Natural killer cell (primary cell): ENCODE data around the gene COL6A5. TPM values are rescaled to one million over a fixed set of nuclear protein-coding genes. Genes with fewer than 3 reads are reported as not detected.
A peak's percentile ranks its signal among the peaks of the same experiment; 100 is the strongest.

ENCODE experiments used
- ATAC-seq, 3 donors: fragments of 150-1000 bp in 2 of 3; fragments of 200-7000 bp in 1 of 3; cut with Tn5 transposase; 1 replicate in 1 of 3; 2 replicates in 2 of 3; pipeline ENCODE4 v1.10.0; 2021; ENCODE audit warnings: mild to moderate bottlenecking in 2 of 3, moderate library complexity in 2 of 3
- DNase-seq, 2 donors: peaks; one replicate each; pipeline versions ENCODE4 v3.0.0 to v3.0.0-alpha.2; 2013 to 2021; ENCODE audit warnings: mixed read lengths in 1 of 2
- H3K27ac ChIP-seq: one replicate; pipeline ENCODE4 v1.5.1; 2013; ENCODE audit warnings: mild to moderate bottlenecking, low read length
- H3K27me3 ChIP-seq: one replicate; pipeline ENCODE4 v1.6.1; 2013; ENCODE audit warnings: low read length; ENCODE audit not compliant: control insufficient read depth, insufficient read depth
- H3K36me3 ChIP-seq: one replicate; pipeline ENCODE4 v1.6.1; 2013; ENCODE audit warnings: low read length; ENCODE audit not compliant: control insufficient read depth, insufficient read depth
- H3K4me1 ChIP-seq: one replicate; pipeline ENCODE4 v1.6.1; 2013; ENCODE audit warnings: low read length; ENCODE audit not compliant: control insufficient read depth, insufficient read depth
- H3K4me3 ChIP-seq: one replicate; pipeline ENCODE4 v1.5.1; 2013; ENCODE audit warnings: low read length
- H3K9me3 ChIP-seq: one replicate; pipeline ENCODE4 v1.6.1; 2013; ENCODE audit warnings: low read length; ENCODE audit not compliant: control insufficient read depth, insufficient read depth
- H3K27ac Mint-ChIP-seq, 2 donors: one replicate each; pipeline ENCODE4 v1.8.0; 2022; ENCODE audit warnings: mild to moderate bottlenecking in 2 of 2, mixed read lengths in 2 of 2, moderate library complexity in 1 of 2
- H3K27me3 Mint-ChIP-seq, 2 donors: one replicate each; pipeline ENCODE4 v1.8.0; 2022; ENCODE audit warnings: low read depth in 2 of 2, mixed read lengths in 2 of 2
- H3K36me3 Mint-ChIP-seq: one replicate; pipeline ENCODE4 v1.8.0; 2022; ENCODE audit warnings: mixed read lengths
- H3K4me1 Mint-ChIP-seq, 2 donors: one replicate each; pipeline ENCODE4 v1.8.0; 2022; ENCODE audit warnings: mixed read lengths in 2 of 2
- H3K4me3 Mint-ChIP-seq: one replicate; pipeline ENCODE4 v1.8.0; 2022; ENCODE audit warnings: mild to moderate bottlenecking, moderate library complexity, mixed read lengths
- H3K9me3 Mint-ChIP-seq, 2 donors: one replicate each; pipeline ENCODE4 v1.8.0; 2022; ENCODE audit warnings: mixed read lengths in 2 of 2
- WGBS: methylation state at CpG from one replicate; pipeline ENCODE4 v1.1.7; 2013; ENCODE audit warnings: missing lambda C conversion rate; ENCODE audit not compliant: insufficient coverage; 5-methylcytosine and 5-hydroxymethylcytosine counted together
- intact Hi-C: fragments of 100-400 bp; cut with micrococcal nuclease; formaldehyde crosslinking; loops from one replicate; pipeline ENCODE4 v1.14.2; 2022
- total RNA-seq, 4 donors: library from RNA; stranded (reverse); fragments of 120-200 nt in 1 of 4; gene quantifications; one replicate each; pipeline versions ENCODE4 v1.2.3 to v1.2.4, GENCODE V29; 2013 to 2022
- TF ChIP-seq, protein P1 (sequence below): fragments of 200-600 bp; IDR thresholded peaks from one replicate; pipeline ENCODE4 v1.8.0; 2022; ENCODE audit warnings: antibody characterized with exemption

The COL6A5 gene
- total RNA-seq, 3 donors from 2014 or later (not counting 1 experiment from before 2014, with no cell fraction given): not detected

DNA sequence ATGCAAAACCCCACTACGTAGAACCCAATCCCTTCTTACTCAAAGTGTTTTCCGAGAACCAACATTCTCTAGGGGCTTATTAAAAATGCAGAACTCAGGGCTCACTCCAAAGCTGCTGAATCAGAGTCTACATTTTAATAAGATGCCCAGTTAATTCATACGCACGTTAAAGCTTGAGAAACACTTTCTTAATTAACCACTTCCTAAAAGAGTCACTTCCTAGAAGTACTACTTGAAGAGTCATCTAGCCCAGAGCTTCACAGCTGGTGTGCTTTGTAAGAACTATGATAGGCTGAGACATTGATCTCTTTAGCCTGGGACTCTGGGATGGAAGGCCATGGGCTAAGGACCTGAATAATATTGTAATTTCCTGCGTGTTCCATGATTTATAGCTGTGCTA is 9.0 kb downstream of the COL6A5 start:
- Histone ChIP-seq H3K4me1 (no peaks in the 10 kb centered on the region), H3K36me3 (no peaks in the 10 kb centered on the region), H3K27me3 (no peaks in the 10 kb centered on the region), H3K27ac (no peak overlapping the region), H3K9me3 (no peaks in the 10 kb centered on the region), H3K4me3 (no peak overlapping the region)
- H3K27me3 Mint-ChIP-seq: no peaks in the 10 kb centered on the region
- H3K36me3 Mint-ChIP-seq: no peaks in the 10 kb centered on the region
- WGBS: 40% methylated on average over 5 of the region's 5 CpGs
- H3K9me3 Mint-ChIP-seq: peaks cover 2 to 7% of the 10 kb centered on the region in 2 donors
- ATAC-seq: peak in 1 of 3 donors; percentile 80
- TF ChIP-seq, protein P1, sequence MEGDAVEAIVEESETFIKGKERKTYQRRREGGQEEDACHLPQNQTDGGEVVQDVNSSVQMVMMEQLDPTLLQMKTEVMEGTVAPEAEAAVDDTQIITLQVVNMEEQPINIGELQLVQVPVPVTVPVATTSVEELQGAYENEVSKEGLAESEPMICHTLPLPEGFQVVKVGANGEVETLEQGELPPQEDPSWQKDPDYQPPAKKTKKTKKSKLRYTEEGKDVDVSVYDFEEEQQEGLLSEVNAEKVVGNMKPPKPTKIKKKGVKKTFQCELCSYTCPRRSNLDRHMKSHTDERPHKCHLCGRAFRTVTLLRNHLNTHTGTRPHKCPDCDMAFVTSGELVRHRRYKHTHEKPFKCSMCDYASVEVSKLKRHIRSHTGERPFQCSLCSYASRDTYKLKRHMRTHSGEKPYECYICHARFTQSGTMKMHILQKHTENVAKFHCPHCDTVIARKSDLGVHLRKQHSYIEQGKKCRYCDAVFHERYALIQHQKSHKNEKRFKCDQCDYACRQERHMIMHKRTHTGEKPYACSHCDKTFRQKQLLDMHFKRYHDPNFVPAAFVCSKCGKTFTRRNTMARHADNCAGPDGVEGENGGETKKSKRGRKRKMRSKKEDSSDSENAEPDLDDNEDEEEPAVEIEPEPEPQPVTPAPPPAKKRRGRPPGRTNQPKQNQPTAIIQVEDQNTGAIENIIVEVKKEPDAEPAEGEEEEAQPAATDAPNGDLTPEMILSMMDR: no peak
- no peaks in the 10 kb centered on the region for H3K4me1 Mint-ChIP-seq
- intact Hi-C loops: no loop called here
- H3K4me3 Mint-ChIP-seq: no peak overlapping the region
- H3K27ac Mint-ChIP-seq: no peak overlapping the region
- no peak for DNase-seq

DNA sequence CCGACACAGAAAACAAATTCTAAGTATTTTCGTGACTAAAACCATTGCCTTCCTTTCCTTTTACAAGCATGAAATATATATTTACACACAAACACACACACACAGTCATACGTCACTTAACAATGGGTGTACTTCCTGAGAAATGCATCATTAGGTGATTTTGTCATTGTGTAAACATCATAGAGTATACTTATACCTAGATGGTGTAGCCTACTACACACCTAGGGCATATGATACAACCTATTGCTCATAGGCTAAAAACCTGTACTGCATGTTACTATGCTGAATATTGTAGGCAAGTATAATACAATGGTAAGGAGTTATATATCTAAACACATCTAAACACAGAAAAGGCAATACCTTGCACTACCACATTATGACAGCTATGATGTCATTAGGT is 28.6 kb downstream of the COL6A5 start:
- Mint-ChIP-seq H3K4me3 (no peak overlapping the region), H3K9me3 (peaks cover 0 to 4% of the 10 kb centered on the region in 2 donors), H3K4me1 (no peaks in the 10 kb centered on the region), H3K27ac (no peak overlapping the region), H3K27me3 (peaks cover 4 to 10% of the 10 kb centered on the region in 2 donors), H3K36me3 (no peaks in the 10 kb centered on the region)
- 80% methylated on average over 2 of the region's 3 CpGs for WGBS
- ATAC-seq (no peak), DNase-seq (no peak)
- Histone ChIP-seq H3K27ac (no peak overlapping the region), H3K4me1 (no peaks in the 10 kb centered on the region), H3K4me3 (no peak overlapping the region), H3K36me3 (no peaks in the 10 kb centered on the region), H3K9me3 (no peaks in the 10 kb centered on the region), H3K27me3 (no peaks in the 10 kb centered on the region)
- intact Hi-C loops: no loop called here
- TF ChIP-seq, protein P1: no peak

DNA sequence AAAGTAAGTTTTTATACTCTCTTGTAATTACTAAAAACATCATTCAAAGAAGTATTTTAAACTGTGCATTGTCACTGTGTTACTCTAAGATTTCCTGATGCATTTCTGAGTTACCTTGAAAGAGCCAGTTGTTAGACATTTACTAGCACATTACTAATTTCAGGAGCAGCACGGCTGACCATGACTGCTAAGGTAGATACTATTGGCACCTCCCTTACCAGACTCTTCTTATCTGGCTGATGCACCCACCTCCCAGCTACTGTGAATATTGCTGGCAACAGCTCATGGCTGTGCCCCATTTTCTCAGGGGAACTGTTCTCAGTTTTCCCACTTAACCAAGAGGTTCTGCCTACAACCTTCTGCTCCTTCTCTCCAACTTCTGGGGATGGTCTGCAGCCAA is 29.4 kb downstream of the COL6A5 start:
- H3K27me3 Mint-ChIP-seq: peaks cover 4 to 7% of the 10 kb centered on the region in 2 donors
- TF ChIP-seq, protein P1: no peak
- WGBS: 73% methylated on average over 1 of the region's 1 CpG
- DNase-seq (no peak), ATAC-seq (no peak)
- Histone ChIP-seq H3K27ac (no peak overlapping the region), H3K27me3 (no peaks in the 10 kb centered on the region), H3K4me3 (no peak overlapping the region), H3K36me3 (no peaks in the 10 kb centered on the region), H3K9me3 (no peaks in the 10 kb centered on the region), H3K4me1 (no peaks in the 10 kb centered on the region)
- no peaks in the 10 kb centered on the region for H3K4me1 Mint-ChIP-seq
- no peak overlapping the region for H3K27ac Mint-ChIP-seq
- no peak overlapping the region for H3K4me3 Mint-ChIP-seq
- H3K9me3 Mint-ChIP-seq: peaks cover 0 to 4% of the 10 kb centered on the region in 2 donors
- no peaks in the 10 kb centered on the region for H3K36me3 Mint-ChIP-seq
- intact Hi-C loops: no loop called here

DNA sequence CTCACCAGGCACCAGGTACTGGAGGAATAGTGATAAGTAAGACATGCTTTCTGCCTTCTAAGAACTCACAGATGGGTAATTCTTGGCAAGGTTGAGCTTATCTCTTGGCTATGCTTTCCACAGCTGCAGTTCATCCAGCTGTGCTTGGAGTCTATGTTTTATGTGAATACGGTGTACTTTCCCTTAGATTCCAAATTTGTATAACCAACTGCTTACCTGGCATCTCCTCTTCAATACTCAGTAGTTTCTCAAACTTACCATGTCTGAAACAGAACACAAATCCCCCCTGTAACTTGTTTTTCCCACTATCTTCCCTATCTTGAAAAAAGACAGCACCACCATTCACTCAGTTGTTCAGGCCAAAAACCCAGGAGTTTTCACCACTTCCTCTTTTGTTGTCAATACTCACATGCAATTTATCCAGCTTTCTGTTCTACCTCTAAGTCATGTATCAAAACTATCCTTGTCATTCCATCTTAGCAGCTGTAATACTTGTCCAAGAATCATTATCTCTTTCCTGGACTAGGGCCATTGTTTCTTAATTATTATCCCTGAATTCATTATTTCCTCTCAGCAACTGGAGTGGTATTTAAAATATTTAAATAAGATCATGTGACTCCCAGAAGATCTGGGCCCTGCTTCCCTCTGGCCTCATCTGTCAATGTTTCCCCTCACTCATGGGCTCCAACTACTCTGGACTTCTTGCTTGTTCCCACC is 32.6 kb downstream of the COL6A5 start:
- intact Hi-C loops: no loop called here
- DNase-seq (no peak), ATAC-seq (no peak)
- WGBS: 92% methylated on average over 1 of the region's 1 CpG
- no peak overlapping the region for H3K27ac ChIP-seq
- H3K36me3 ChIP-seq: no peaks in the 10 kb centered on the region
- H3K27ac Mint-ChIP-seq: no peak overlapping the region
- peaks cover 0 to 4% of the 10 kb centered on the region in 2 donors for H3K27me3 Mint-ChIP-seq
- H3K4me3 ChIP-seq: no peak overlapping the region
- H3K9me3 ChIP-seq: no peaks in the 10 kb centered on the region
- no peaks in the 10 kb centered on the region for H3K27me3 ChIP-seq
- H3K4me1 ChIP-seq: no peaks in the 10 kb centered on the region
- H3K4me3 Mint-ChIP-seq: no peak overlapping the region
- H3K4me1 Mint-ChIP-seq: no peaks in the 10 kb centered on the region
- TF ChIP-seq, protein P1: no peak
- H3K36me3 Mint-ChIP-seq: no peaks in the 10 kb centered on the region
- H3K9me3 Mint-ChIP-seq: no peaks in the 10 kb centered on the region
